ENCODE results near the gene COBL.

Gene COBL

GRCh38 chr7:51013218-51013786 is 303.3 kb downstream of the COBL start:
- TF ChIP-seq CTCF (IDR thresholded peaks at IDR 0.05; ENCODE audit: low read depth, low read length, missing control alignments) = no peak
- in situ Hi-C loops (cut with HindIII; ENCODE audit: low sequenced_read_pairs) = no loop called here
- no peak overlapping the region for H3K4me3 ChIP-seq (ENCODE audit: low read depth, low read length)
- no peak for DNase-seq (ENCODE audit: low read depth)

- no peak for TF ChIP-seq CTCF (IDR thresholded peaks at IDR 0.05; ENCODE audit: low read depth, low read length, missing control alignments)
- in situ Hi-C loops (cut with HindIII; ENCODE audit: low sequenced_read_pairs) = no loop called here
- no peak overlapping the region for H3K4me3 ChIP-seq (ENCODE audit: low read depth, low read length)
- DNase-seq (ENCODE audit: low read depth) = no peak
Observed at GRCh38 chr7:51012569-51013217, 303.9 kb downstream of the COBL start.

GRCh38 chr7:51011710-51012350 is 304.8 kb downstream of the COBL start:
- in situ Hi-C loops (cut with HindIII; ENCODE audit: low sequenced_read_pairs) = no loop called here
- no peak for TF ChIP-seq CTCF (IDR thresholded peaks at IDR 0.05; ENCODE audit: low read depth, low read length, missing control alignments)
- DNase-seq (ENCODE audit: low read depth) = no peak
- no peak overlapping the region for H3K4me3 ChIP-seq (ENCODE audit: low read depth, low read length)

- in situ Hi-C loops (cut with HindIII; ENCODE audit: low sequenced_read_pairs) = no loop called here
- no peak for TF ChIP-seq CTCF (IDR thresholded peaks at IDR 0.05; ENCODE audit: low read depth, low read length, missing control alignments)
- DNase-seq (ENCODE audit: low read depth) = no peak
- no peak overlapping the region for H3K4me3 ChIP-seq (ENCODE audit: low read depth, low read length)
Observed at GRCh38 chr7:51010534-51010933, 306.1 kb downstream of the COBL start.

- peak; percentile 8 for DNase-seq (ENCODE audit: low read depth)
- TF ChIP-seq CTCF (IDR thresholded peaks at IDR 0.05; ENCODE audit: low read depth, low read length, missing control alignments) = no peak
- in situ Hi-C loops (cut with HindIII; ENCODE audit: low sequenced_read_pairs) = no loop called here
- H3K4me3 ChIP-seq (ENCODE audit: low read depth, low read length) = no peak overlapping the region
Observed at GRCh38 chr7:51009716-51010496, 306.7 kb downstream of the COBL start.
